A549 treated with AZD9567 at 1 μM for 4 hours (cell line): Measurements from ENCODE around the gene FECH. TPM values are rescaled to one million over a fixed set of nuclear protein-coding genes. Genes with fewer than 3 reads are reported as not detected.

Experiments
- total RNA-seq: library from RNA; stranded (reverse); fragments of 200-300 nt; extraction: Qiagen RNA extraction; gene quantifications from 5 replicates; pipeline ENCODE4 v1.2.3, GENCODE V29; 2022; ENCODE audit not compliant: insufficient read depth

Gene FECH, protein sequence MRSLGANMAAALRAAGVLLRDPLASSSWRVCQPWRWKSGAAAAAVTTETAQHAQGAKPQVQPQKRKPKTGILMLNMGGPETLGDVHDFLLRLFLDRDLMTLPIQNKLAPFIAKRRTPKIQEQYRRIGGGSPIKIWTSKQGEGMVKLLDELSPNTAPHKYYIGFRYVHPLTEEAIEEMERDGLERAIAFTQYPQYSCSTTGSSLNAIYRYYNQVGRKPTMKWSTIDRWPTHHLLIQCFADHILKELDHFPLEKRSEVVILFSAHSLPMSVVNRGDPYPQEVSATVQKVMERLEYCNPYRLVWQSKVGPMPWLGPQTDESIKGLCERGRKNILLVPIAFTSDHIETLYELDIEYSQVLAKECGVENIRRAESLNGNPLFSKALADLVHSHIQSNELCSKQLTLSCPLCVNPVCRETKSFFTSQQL
- total RNA-seq = 35.9 to 49.1 TPM (median 41.5 TPM) in 5 replicates

GRCh38 chr18:57586251-57587049 lies at the start of gene FECH:
Gene FECH, minus strand, starts transcription at chr18:57586702. Its CDS starts 82 bp downstream, at chr18:57586620.

Other genes starting within 250 kb of the FECH start
- not detected in 5 replicates for gene ST8SIA3, start 234.1 kb downstream of the FECH start, total RNA-seq
- 0.19 to 0.71 TPM (median 0.50 TPM) in 5 replicates for gene ONECUT2, start 151.3 kb downstream of the FECH start, total RNA-seq
- gene NARS1, start 35.1 kb upstream of the FECH start, total RNA-seq = 74.8 to 157 TPM (median 75.6 TPM) in 5 replicates
- gene ATP8B1, start 216.6 kb upstream of the FECH start, total RNA-seq = 5.8 to 7.8 TPM (median 6.7 TPM) in 5 replicates